Ovary (tissue), 3 donors: ENCODE results near the gene TBC1D9B.

Experiments
- CTCF ChIP-seq, 3 donors: fragments of 450-650 bp in 2 of 3; fragments of 200-600 bp in 1 of 3; IDR thresholded peaks; one replicate each; pipeline versions ENCODE4 v1.5.1 to v1.8.0; 2016 to 2022; ENCODE audit warnings: antibody characterized with exemption in 3 of 3, mild to moderate bottlenecking in 1 of 3
- EP300 ChIP-seq: sonication (generic); formaldehyde crosslinking; IDR thresholded peaks from one replicate; pipeline ENCODE4 v1.6.1; 2017; ENCODE audit warnings: antibody characterized with exemption
- POLR2A ChIP-seq: fragments of 450-650 bp; IDR thresholded peaks from one replicate; pipeline ENCODE4 v1.6.1; 2017; ENCODE audit warnings: antibody characterized with exemption, mild to moderate bottlenecking, moderate library complexity
- donor health status: DM: no; HTN: no; CAD: no.

GRCh38 chr5:179920175-179920574 is 12.5 kb upstream of the TBC1D9B start:
- TF ChIP-seq CTCF (IDR thresholded peaks at IDR 0.05) (no peak), POLR2A (no peak), EP300 (no peak)
